ENCODE measurements around the gene EFNA5.

The EFNA5 gene

GRCh38 chr5:107570805-107571531, 99.8 kb downstream of the EFNA5 start:
- no peak for DNase-seq (ENCODE audit: low read depth)

GRCh38 chr5:107570181-107570580, 100.6 kb downstream of the EFNA5 start:
- DNase-seq (ENCODE audit: low read depth) = no peak

- no peak for DNase-seq (ENCODE audit: low read depth)
Observed at GRCh38 chr5:107567901-107568671, 102.7 kb downstream of the EFNA5 start.

- DNase-seq (ENCODE audit: low read depth) = no peak
Observed at GRCh38 chr5:107566986-107567385, 103.8 kb downstream of the EFNA5 start.

GRCh38 chr5:107565791-107566767, 104.7 kb downstream of the EFNA5 start:
- DNase-seq (ENCODE audit: low read depth) = no peak

DNA sequence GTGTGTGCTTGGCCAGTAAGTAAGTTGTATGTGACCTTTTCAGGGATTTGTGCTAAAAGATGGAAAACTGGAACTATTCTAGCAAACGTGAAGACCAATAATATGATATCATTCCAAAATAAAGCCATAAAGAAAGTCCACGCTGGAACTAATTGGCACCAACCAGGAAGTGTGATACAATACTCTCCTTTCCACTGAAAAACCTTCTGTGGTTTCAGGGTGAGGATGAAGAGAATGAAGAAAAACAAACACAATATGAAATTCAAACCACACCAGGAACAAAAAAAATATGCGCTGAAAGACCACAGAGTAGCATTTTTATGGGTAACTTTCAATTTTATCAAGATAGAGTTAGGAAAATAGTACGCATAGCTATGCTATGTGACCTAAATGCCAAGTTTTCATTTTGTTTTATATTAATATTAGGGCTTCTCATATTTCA, 105.8 kb downstream of the EFNA5 start:
- DNase-seq (ENCODE audit: low read depth) = no peak

- no peak for DNase-seq (ENCODE audit: low read depth)
Observed at GRCh38 chr5:107563959-107564544, 106.7 kb downstream of the EFNA5 start.

DNA sequence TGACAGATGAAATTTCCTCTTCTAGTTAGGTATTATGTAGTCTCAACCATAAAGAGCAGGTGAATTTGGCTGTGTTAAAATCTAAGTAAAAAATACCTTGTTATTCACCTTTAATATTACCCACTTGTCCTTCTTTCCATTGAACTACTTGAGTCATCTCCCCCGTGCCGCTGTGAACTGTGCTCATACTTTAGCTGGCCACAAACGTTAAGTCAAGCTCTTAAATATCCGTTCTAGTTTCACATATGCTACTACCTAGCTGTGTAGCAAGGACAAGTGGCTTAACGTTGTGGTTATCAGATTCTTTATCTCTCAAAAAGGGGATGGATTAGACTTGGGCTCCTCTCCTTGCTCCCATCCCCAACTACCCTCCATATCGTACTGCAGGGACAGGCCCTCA, 110.4 kb downstream of the EFNA5 start:
- no peak for DNase-seq (ENCODE audit: low read depth)

GRCh38 chr5:107558823-107559375, 111.8 kb downstream of the EFNA5 start:
- no peak for DNase-seq (ENCODE audit: low read depth)

DNA sequence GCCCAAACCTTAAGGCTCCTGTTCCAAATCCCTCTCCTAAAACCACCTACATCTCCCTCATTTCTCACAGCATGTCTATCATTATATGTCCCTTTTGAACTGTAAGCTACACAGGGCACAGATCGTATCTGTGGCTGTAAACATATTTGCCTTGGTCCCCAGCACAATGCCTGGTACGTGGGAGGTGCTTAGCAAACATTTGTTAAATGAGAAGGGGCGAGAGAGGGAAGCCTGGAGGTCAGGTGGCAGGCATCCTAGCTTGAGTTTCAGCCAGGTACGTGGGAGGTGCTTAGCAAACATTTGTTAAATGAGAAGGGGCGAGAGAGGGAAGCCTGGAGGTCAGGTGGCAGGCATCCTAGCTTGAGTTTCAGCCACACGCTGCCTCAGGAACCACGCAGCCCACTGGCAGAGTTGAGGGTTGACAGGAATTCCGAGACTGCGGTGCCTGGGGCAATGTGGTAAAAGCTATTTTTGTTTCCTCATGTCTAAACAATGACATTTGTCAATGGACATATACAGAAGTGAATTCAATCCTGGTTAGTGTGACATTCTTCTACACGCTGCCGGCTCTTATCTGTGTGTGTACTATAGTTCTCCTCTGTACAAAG, 113.6 kb downstream of the EFNA5 start:
- DNase-seq (ENCODE audit: low read depth) = no peak

DNA sequence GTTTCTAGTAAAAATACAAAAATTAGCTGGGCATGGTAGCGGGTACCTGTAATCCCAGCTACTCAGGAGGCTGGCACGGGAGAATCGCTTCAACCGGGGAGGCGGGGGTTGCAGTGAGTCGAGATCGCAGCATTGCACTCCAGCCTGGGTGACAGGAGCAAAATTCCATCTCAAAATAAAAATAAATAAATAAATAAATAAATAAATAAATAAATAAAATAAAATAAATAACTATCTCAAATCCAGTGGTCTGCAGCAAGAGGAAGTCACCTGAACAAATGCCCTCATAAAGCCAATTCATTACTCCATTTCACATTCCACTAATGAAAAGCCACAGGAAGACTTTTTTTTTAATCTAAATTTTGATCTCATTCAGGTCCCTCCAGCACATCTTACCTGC, 114.2 kb downstream of the EFNA5 start:
- no peak for DNase-seq (ENCODE audit: low read depth)

DNA sequence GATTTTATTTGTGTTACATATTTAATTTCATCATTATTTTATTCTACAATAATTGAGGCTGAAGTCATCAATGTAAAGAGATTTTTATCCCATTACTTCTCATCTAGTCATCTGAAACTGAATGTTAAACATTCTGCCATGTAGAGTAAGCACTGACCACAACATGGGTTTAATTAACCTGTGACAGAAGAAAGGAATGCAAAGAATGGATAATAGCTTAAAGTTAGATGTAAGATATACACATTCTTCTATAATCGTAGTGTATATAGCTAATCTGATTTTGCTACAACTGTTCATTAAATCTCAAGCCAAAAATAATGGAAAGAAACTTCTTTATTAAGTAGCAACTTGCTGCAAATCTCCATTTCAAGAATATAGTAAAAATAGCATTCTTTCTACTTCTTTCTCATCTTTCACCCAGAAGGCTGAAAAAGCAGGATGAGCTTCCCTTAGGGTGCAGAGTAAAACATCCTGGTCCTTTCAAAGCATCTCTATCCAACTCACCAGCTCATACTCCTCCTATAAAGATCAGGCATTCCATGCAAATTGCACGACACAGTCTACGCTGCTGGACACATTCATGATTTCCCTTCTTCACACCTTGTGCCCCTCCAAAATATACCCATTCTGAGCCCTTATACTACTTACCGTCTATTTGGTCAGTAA, 115.2 kb downstream of the EFNA5 start:
- no peak for DNase-seq (ENCODE audit: low read depth)

DNA sequence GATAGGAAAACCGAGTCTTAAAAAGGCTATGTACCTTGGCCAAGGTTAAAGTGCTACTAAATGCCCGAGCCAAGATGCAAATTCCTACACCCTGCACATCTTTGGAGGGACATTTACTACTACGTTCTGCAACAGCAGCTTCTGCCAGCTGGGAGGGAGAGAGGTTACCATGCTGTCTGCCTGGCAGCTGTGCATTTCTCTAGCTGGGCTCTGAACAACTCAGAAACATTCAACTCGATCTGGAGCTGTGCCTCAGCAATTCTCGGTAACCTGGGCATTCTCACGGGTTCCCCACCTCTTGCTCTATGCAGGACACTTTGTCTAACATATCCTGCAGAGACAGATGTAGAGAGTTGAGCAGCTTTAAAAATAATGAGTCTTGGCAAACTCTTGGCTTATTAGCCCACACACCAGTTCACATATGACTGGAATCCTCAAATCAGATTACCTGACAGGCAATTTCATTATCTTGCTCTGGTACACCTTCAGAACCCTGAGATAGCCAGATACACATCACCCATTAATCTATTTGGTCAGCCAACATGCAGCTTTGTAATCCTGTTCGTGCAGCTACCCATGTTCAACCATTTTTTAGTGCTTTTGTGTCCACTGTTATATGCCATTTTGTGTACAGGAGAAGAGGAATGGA, 115.8 kb downstream of the EFNA5 start:
- no peak for DNase-seq (ENCODE audit: low read depth)

DNA sequence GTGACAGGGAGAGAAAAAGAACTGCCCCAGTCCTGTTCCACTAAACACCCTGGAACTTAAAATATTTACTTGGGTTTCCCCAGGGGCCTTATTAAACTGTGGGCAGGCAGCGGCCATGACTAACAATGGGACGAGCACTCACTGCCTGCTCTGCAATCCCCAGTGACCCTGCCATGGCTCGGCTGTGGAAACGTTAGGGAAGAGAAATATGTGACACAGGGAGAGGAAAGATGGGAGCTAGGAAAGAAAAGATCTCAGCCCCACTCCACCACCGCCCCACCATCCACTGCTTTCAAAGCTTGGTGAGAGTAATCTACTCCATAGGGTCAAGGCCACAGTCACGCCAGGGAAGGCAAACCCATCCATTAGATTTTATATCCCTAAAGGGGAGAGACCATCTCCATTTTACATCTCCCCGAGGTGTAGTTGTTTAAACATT, 117.6 kb downstream of the EFNA5 start:
- DNase-seq (ENCODE audit: low read depth) = no peak

GRCh38 chr5:107551088-107551487, 119.6 kb downstream of the EFNA5 start:
- DNase-seq (ENCODE audit: low read depth) = no peak

DNA sequence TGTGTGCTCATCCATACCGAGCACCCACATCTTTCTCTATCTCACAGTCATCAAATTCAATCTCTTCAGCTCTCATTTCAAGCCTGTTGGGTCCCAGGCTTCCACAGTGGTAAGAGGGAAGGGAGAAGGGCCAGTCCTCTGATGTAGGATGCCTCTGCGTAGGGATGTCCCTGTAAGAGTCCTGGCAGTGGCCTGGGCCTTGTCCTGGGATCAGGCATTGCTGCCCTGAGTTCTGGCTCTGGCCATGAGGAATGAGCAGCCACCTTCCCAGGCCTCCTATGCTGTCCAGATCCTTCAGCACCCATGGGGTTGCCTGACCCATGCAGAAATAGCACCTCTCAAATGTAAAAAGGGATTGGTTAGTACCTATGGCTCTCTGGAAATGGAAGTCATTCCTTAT, 121.2 kb downstream of the EFNA5 start:
- no peak for DNase-seq (ENCODE audit: low read depth)

- DNase-seq (ENCODE audit: low read depth) = no peak
Observed at GRCh38 chr5:107548477-107548876, 122.3 kb downstream of the EFNA5 start.

DNA sequence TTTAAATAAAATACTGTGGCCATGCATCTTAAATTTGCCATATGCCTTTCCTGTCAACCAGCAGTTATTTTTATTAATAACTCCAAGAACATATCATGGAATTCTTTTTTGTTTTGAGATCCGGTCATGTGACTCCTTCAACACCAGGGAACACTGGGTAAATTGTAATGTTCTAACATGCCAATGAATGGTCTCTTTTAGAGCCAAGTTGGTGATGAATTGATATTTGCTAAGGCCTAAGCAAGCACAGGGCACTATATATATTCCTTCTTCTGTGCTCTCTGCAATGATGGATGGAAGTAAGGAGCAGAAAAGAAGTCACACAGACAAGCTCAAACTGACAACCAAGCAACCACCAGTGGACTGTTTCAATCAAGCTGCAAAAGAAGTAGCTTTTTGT, 124.0 kb downstream of the EFNA5 start:
- no peak for DNase-seq (ENCODE audit: low read depth)

DNA sequence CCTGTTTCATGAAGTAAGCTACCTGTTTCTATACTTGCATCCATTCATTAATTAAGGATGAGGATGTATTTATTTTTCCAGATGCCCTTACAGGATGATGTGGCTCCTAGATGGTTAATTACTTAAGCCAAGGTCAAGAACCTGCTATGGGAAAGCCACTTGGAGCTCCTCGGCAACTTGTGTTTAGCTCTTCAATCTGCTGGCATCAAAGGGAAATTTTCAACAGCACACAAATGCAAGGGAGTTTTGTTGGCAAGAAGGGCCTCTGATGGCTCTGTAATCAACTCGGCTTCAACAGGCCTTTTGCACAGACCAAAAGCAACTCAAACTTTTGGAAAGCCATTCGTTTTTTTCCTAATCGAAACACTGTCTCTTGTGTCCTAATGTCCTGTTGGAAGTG, 125.3 kb downstream of the EFNA5 start:
- DNase-seq (ENCODE audit: low read depth) = no peak

GRCh38 chr5:107544967-107545366, 125.8 kb downstream of the EFNA5 start:
- no peak for DNase-seq (ENCODE audit: low read depth)
